WTC11 (cell line): ENCODE measurements around the gene C1QBP. TPM values are rescaled to one million over a fixed set of nuclear protein-coding genes. Genes with fewer than 3 reads are reported as not detected.

ENCODE experiments used
- ATAC-seq: fragments of 200-7000 bp; cut with Tn5 transposase; 2 replicates; pipeline ENCODE4 v1.10.0; 2021; ENCODE audit warnings: mild to moderate bottlenecking, moderate library complexity
- CTCF ChIA-PET: fragments of 300-600 bp; sonication (Branson Sonifier 250); formaldehyde crosslinking; loops from one replicate; lab custom pipeline; 2021; ENCODE audit warnings: antibody characterized with exemption; lab: Charles Lee
- POLR2A ChIA-PET: fragments of 350-600 bp; sonication (Branson Sonifier 250); formaldehyde crosslinking; loops from one replicate; lab custom pipeline; 2021; ENCODE audit warnings: antibody characterized with exemption; lab: Charles Lee
- DNase-seq: peaks from one replicate; pipeline ENCODE4 v3.0.0; 2021; ENCODE audit warnings: low spot score
- H3K27ac Mint-ChIP-seq: 2 replicates; pipeline ENCODE4 v1.8.0; 2021; ENCODE audit warnings: mixed read lengths
- H3K27me3 Mint-ChIP-seq: 2 replicates; pipeline ENCODE4 v1.8.0; 2021; ENCODE audit warnings: low read depth, mild to moderate bottlenecking, moderate library complexity, mixed read lengths
- H3K36me3 Mint-ChIP-seq: 2 replicates; pipeline ENCODE4 v1.8.0; 2021; ENCODE audit warnings: mixed read lengths
- H3K4me1 Mint-ChIP-seq: 2 replicates; pipeline ENCODE4 v1.8.0; 2022; ENCODE audit warnings: mixed read lengths
- H3K4me3 Mint-ChIP-seq: 2 replicates; pipeline ENCODE4 v1.8.0; 2021; ENCODE audit warnings: mild to moderate bottlenecking, moderate library complexity, mixed read lengths
- H3K9me3 Mint-ChIP-seq: 2 replicates; pipeline ENCODE4 v1.8.0; 2021; ENCODE audit warnings: mixed read lengths
- E2F5 ChIP-seq: sonication (generic); formaldehyde crosslinking; IDR thresholded peaks from 2 replicates; pipeline ENCODE4 v1.8.1; 2022; ENCODE audit warnings: mild to moderate bottlenecking, moderate library complexity, missing genetic modification reagents
- FOXP1 ChIP-seq: sonication (generic); formaldehyde crosslinking; IDR thresholded peaks from 2 replicates; pipeline ENCODE4 v1.8.0; 2022; ENCODE audit warnings: missing genetic modification reagents, mild to moderate bottlenecking, moderate library complexity, borderline replicate concordance
- GTF2I ChIP-seq: fragments of 250-450 bp; sonication (Bioruptor Pico); conservative IDR thresholded peaks from 2 replicates; pipeline ENCODE4 v1.4.0; 2021; ENCODE audit warnings: mild to moderate bottlenecking
- KAT7 ChIP-seq: sonication (generic); formaldehyde crosslinking; IDR thresholded peaks from 2 replicates; pipeline ENCODE4 v1.8.1; 2023; ENCODE audit warnings: missing genetic modification reagents, mild to moderate bottlenecking, borderline replicate concordance
- MXD4 ChIP-seq: fragments of 250-450 bp; sonication (Bioruptor Pico); IDR thresholded peaks from 2 replicates; pipeline ENCODE4 v1.8.0; 2021; ENCODE audit warnings: mild to moderate bottlenecking, moderate library complexity, borderline replicate concordance
- NFE2L1 ChIP-seq: sonication (generic); formaldehyde crosslinking; IDR thresholded peaks from 2 replicates; pipeline ENCODE4 v1.8.1; 2023; ENCODE audit warnings: missing genetic modification reagents
- PREB ChIP-seq: sonication (generic); formaldehyde crosslinking; IDR thresholded peaks from 2 replicates; pipeline ENCODE4 v1.8.1; 2022; ENCODE audit warnings: mild to moderate bottlenecking, missing genetic modification reagents, moderate library complexity, borderline replicate concordance
- SP1 ChIP-seq: sonication (generic); formaldehyde crosslinking; conservative IDR thresholded peaks from 2 replicates; pipeline ENCODE4 v1.8.1; 2022; ENCODE audit warnings: missing genetic modification reagents
- TEAD4 ChIP-seq: sonication (generic); formaldehyde crosslinking; IDR thresholded peaks from 2 replicates; pipeline ENCODE4 v1.8.0; 2022; ENCODE audit warnings: mild to moderate bottlenecking, missing genetic modification reagents
- TP53 ChIP-seq: sonication (generic); formaldehyde crosslinking; IDR thresholded peaks from 2 replicates; pipeline ENCODE4 v1.8.1; 2023; ENCODE audit warnings: mild to moderate bottlenecking, missing genetic modification reagents
- USF1 ChIP-seq: sonication (generic); formaldehyde crosslinking; IDR thresholded peaks from 2 replicates; pipeline ENCODE4 v1.8.0; 2022; ENCODE audit warnings: mild to moderate bottlenecking, missing genetic modification reagents
- ZNF232 ChIP-seq: sonication (generic); formaldehyde crosslinking; IDR thresholded peaks from 2 replicates; pipeline ENCODE4 v1.8.0; 2022; ENCODE audit warnings: mild to moderate bottlenecking, missing genetic modification reagents
- total RNA-seq: library from RNA; stranded (reverse); gene quantifications from 3 replicates; pipeline ENCODE4 v1.2.3, GENCODE V29; 2021
- TF ChIP-seq, protein P1 (sequence below): sonication (generic); formaldehyde crosslinking; IDR thresholded peaks from 2 replicates; pipeline ENCODE4 v1.8.1; 2023; ENCODE audit warnings: mild to moderate bottlenecking, missing genetic modification reagents, borderline replicate concordance
- TF ChIP-seq, protein P2 (sequence below): sonication (generic); formaldehyde crosslinking; IDR thresholded peaks from 2 replicates; pipeline ENCODE4 v1.8.1; 2023; ENCODE audit warnings: mild to moderate bottlenecking, missing genetic modification reagents
- TF ChIP-seq, protein P3 (sequence below): sonication (generic); formaldehyde crosslinking; IDR thresholded peaks from 2 replicates; pipeline ENCODE4 v1.8.1; 2023; ENCODE audit warnings: mild to moderate bottlenecking, missing genetic modification reagents, moderate library complexity
- TF ChIP-seq, protein P4 (sequence below): sonication (generic); formaldehyde crosslinking; IDR thresholded peaks from 2 replicates; pipeline ENCODE4 v1.8.0; 2023; ENCODE audit warnings: mild to moderate bottlenecking, missing genetic modification reagents
- TF ChIP-seq, protein P5 (sequence below): sonication (generic); formaldehyde crosslinking; IDR thresholded peaks from 2 replicates; pipeline ENCODE4 v1.8.1; 2023; ENCODE audit warnings: mild to moderate bottlenecking, moderate library complexity, missing genetic modification reagents
- TF ChIP-seq, protein P6 (sequence below): fragments of 250-450 bp; sonication (Bioruptor Pico); conservative IDR thresholded peaks from 2 replicates; pipeline ENCODE4 v1.9.0; 2021; ENCODE audit warnings: mild to moderate bottlenecking

Gene C1QBP
- total RNA-seq, 1 experiment from 2014 or later: 429 TPM

- TF ChIP-seq TEAD4 (CRISPR knock-in tag) (no peak), GTF2I (CRISPR knock-in tag) (no peak), E2F5 (no peak), SP1 (no peak), NFE2L1 (CRISPR knock-in tag) (no peak)
- TF ChIP-seq, protein P1, sequence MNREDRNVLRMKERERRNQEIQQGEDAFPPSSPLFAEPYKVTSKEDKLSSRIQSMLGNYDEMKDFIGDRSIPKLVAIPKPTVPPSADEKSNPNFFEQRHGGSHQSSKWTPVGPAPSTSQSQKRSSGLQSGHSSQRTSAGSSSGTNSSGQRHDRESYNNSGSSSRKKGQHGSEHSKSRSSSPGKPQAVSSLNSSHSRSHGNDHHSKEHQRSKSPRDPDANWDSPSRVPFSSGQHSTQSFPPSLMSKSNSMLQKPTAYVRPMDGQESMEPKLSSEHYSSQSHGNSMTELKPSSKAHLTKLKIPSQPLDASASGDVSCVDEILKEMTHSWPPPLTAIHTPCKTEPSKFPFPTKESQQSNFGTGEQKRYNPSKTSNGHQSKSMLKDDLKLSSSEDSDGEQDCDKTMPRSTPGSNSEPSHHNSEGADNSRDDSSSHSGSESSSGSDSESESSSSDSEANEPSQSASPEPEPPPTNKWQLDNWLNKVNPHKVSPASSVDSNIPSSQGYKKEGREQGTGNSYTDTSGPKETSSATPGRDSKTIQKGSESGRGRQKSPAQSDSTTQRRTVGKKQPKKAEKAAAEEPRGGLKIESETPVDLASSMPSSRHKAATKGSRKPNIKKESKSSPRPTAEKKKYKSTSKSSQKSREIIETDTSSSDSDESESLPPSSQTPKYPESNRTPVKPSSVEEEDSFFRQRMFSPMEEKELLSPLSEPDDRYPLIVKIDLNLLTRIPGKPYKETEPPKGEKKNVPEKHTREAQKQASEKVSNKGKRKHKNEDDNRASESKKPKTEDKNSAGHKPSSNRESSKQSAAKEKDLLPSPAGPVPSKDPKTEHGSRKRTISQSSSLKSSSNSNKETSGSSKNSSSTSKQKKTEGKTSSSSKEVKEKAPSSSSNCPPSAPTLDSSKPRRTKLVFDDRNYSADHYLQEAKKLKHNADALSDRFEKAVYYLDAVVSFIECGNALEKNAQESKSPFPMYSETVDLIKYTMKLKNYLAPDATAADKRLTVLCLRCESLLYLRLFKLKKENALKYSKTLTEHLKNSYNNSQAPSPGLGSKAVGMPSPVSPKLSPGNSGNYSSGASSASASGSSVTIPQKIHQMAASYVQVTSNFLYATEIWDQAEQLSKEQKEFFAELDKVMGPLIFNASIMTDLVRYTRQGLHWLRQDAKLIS: no peak
- TF ChIP-seq, protein P2, sequence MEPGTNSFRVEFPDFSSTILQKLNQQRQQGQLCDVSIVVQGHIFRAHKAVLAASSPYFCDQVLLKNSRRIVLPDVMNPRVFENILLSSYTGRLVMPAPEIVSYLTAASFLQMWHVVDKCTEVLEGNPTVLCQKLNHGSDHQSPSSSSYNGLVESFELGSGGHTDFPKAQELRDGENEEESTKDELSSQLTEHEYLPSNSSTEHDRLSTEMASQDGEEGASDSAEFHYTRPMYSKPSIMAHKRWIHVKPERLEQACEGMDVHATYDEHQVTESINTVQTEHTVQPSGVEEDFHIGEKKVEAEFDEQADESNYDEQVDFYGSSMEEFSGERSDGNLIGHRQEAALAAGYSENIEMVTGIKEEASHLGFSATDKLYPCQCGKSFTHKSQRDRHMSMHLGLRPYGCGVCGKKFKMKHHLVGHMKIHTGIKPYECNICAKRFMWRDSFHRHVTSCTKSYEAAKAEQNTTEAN: no peak
- TF ChIP-seq, protein P3, sequence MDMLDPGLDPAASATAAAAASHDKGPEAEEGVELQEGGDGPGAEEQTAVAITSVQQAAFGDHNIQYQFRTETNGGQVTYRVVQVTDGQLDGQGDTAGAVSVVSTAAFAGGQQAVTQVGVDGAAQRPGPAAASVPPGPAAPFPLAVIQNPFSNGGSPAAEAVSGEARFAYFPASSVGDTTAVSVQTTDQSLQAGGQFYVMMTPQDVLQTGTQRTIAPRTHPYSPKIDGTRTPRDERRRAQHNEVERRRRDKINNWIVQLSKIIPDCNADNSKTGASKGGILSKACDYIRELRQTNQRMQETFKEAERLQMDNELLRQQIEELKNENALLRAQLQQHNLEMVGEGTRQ: no peak
- TF ChIP-seq, protein P4, sequence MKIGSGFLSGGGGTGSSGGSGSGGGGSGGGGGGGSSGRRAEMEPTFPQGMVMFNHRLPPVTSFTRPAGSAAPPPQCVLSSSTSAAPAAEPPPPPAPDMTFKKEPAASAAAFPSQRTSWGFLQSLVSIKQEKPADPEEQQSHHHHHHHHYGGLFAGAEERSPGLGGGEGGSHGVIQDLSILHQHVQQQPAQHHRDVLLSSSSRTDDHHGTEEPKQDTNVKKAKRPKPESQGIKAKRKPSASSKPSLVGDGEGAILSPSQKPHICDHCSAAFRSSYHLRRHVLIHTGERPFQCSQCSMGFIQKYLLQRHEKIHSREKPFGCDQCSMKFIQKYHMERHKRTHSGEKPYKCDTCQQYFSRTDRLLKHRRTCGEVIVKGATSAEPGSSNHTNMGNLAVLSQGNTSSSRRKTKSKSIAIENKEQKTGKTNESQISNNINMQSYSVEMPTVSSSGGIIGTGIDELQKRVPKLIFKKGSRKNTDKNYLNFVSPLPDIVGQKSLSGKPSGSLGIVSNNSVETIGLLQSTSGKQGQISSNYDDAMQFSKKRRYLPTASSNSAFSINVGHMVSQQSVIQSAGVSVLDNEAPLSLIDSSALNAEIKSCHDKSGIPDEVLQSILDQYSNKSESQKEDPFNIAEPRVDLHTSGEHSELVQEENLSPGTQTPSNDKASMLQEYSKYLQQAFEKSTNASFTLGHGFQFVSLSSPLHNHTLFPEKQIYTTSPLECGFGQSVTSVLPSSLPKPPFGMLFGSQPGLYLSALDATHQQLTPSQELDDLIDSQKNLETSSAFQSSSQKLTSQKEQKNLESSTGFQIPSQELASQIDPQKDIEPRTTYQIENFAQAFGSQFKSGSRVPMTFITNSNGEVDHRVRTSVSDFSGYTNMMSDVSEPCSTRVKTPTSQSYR (CRISPR knock-in tag): no peak
Measured at GRCh38 chr17:5408186-5408585, 30.8 kb downstream of the C1QBP start (continued).

- DNase-seq: no peak
- peaks cover 37% of the 10 kb centered on the region for H3K36me3 Mint-ChIP-seq
- H3K27me3 Mint-ChIP-seq: no peaks in the 10 kb centered on the region
- H3K9me3 Mint-ChIP-seq: no peaks in the 10 kb centered on the region
- H3K4me1 Mint-ChIP-seq: no peaks in the 10 kb centered on the region
- ATAC-seq: no peak
- ChIA-PET CTCF (interaction anchor here (1.4 kb wide), 1 partner anchor 34 kb away, joined by 5 read pairs; the partner anchor contains the start of gene C1QBP), POLR2A (no interaction called here)
- TF ChIP-seq KAT7 (CRISPR knock-in tag): no peak
- TF ChIP-seq MXD4 (CRISPR knock-in tag): no peak
- TF ChIP-seq USF1 (CRISPR knock-in tag): no peak
- TF ChIP-seq, protein P2: no peak
- no peak for TF ChIP-seq ZNF232 (CRISPR knock-in tag)
- TF ChIP-seq FOXP1 (CRISPR knock-in tag): no peak
- TF ChIP-seq TP53 (CRISPR knock-in tag): no peak
- TF ChIP-seq, protein P5, sequence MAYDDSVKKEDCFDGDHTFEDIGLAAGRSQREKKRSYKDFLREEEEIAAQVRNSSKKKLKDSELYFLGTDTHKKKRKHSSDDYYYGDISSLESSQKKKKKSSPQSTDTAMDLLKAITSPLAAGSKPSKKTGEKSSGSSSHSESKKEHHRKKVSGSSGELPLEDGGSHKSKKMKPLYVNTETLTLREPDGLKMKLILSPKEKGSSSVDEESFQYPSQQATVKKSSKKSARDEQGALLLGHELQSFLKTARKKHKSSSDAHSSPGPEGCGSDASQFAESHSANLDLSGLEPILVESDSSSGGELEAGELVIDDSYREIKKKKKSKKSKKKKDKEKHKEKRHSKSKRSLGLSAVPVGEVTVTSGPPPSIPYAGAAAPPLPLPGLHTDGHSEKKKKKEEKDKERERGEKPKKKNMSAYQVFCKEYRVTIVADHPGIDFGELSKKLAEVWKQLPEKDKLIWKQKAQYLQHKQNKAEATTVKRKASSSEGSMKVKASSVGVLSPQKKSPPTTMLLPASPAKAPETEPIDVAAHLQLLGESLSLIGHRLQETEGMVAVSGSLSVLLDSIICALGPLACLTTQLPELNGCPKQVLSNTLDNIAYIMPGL: no peak
- TF ChIP-seq PREB (CRISPR knock-in tag): no peak
- TF ChIP-seq, protein P6, sequence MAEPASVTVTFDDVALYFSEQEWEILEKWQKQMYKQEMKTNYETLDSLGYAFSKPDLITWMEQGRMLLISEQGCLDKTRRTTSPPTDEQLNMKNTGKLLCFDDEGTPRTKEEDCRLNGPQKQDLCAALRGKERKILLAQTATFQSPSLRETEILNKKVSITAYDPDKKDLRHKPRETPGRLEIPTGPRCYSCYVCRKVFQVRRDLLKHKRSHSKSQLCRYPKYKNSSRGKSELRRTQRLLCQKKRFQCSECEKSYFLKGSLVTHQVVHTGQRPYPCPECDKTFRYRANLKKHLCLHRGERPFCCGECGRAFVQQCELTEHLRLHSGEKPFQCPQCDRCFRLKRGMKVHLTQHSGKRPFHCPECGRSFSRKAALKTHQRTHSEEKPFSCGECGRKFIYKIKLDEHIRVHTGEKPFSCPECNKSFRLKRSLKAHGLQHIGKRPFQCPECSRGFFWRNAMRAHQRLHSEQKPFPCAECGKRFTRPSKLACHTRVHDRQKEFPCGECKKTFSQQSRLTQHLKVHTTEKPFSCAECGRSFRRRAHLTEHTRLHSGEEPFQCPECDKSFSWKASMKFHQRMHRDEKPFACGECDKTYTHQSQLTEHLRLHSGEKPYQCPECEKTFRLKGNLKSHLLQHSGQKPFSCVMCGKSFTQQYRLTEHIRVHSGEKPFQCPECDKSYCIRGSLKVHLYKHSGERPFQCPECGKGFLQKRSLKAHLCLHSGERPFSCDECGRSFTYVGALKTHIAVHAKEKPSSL (CRISPR knock-in tag): no peak
- no peak overlapping the region for H3K27ac Mint-ChIP-seq
- no peak overlapping the region for H3K4me3 Mint-ChIP-seq
Measured at GRCh38 chr17:5405400-5405799, 33.6 kb downstream of the C1QBP start.
